Suprapubic skin (tissue), 4 donors: ENCODE measurements around the gene SH3RF1. TPM values are rescaled to one million over a fixed set of nuclear protein-coding genes. Genes with fewer than 3 reads are reported as not detected.
"Not testable (repeated sequence)": the region's sequence is repeated elsewhere in the genome, so short reads cannot be mapped to it uniquely, and the experiment has no call there.

ENCODE experiments used
- DNase-seq, 2 donors: peaks; one replicate each; pipeline ENCODE4 v3.0.0-alpha.2; 2019; ENCODE audit warnings: low spot score in 2 of 2
- H3K27ac ChIP-seq: fragments of 200-600 bp; sonication (generic); one replicate; pipeline ENCODE4 v1.5.1; 2019
- H3K27me3 ChIP-seq: fragments of 200-600 bp; sonication (generic); one replicate; pipeline ENCODE4 v1.5.1; 2019
- H3K36me3 ChIP-seq: fragments of 200-600 bp; sonication (generic); one replicate; pipeline ENCODE4 v1.5.1; 2019
- H3K4me1 ChIP-seq: fragments of 200-600 bp; sonication (generic); one replicate; pipeline ENCODE4 v1.5.1; 2019
- H3K4me3 ChIP-seq: fragments of 200-600 bp; sonication (generic); one replicate; pipeline ENCODE4 v1.5.1; 2019; ENCODE audit warnings: mild to moderate bottlenecking
- H3K9me3 ChIP-seq: fragments of 200-600 bp; sonication (generic); one replicate; pipeline ENCODE4 v1.5.1; 2019
- CTCF ChIP-seq, 2 donors: fragments of 200-600 bp in 1 of 2; fragments of 450-650 bp in 1 of 2; sonication (generic) in 1 of 2; IDR thresholded peaks; one replicate each; pipeline ENCODE4 v1.5.1; 2016 to 2019; ENCODE audit warnings: antibody characterized with exemption in 2 of 2, mild to moderate bottlenecking in 1 of 2, moderate library complexity in 1 of 2
- EP300 ChIP-seq: sonication (generic); formaldehyde crosslinking; IDR thresholded peaks from one replicate; pipeline ENCODE4 v1.6.1; 2017; ENCODE audit warnings: antibody characterized with exemption
- POLR2A ChIP-seq, 2 donors: fragments of 450-650 bp; IDR thresholded peaks; one replicate each; pipeline ENCODE4 v1.6.1; 2017; ENCODE audit warnings: antibody characterized with exemption in 2 of 2, mild to moderate bottlenecking in 2 of 2, moderate library complexity in 2 of 2
- POLR2AphosphoS5 ChIP-seq, 3 donors: sonication (generic); formaldehyde crosslinking; IDR thresholded peaks; one replicate each; pipeline ENCODE4 v1.6.1; 2017; ENCODE audit warnings: antibody characterized with exemption in 3 of 3
- WGBS: methylation state at CpG from one replicate; pipeline ENCODE4 v1.1.5; 2018; 5-methylcytosine and 5-hydroxymethylcytosine counted together
- total RNA-seq, 4 donors: library from RNA; depleted of rRNA; stranded (reverse); fragments of >200 nt; gene quantifications; one replicate each; pipeline ENCODE4 v1.1.0, GENCODE V29; 2016

The SH3RF1 gene
- total RNA-seq, 4 donors from 2014 or later: 10.8 to 18.1 (median 15.0) TPM

- no peaks in the 10 kb centered on the region for H3K9me3 ChIP-seq
- WGBS: 85% methylated on average over 3 of the region's 3 CpGs
- peaks cover 24% of the 10 kb centered on the region for H3K4me1 ChIP-seq
- TF ChIP-seq EP300 (no peak), POLR2AphosphoS5 (IDR thresholded peaks at IDR 0.05) (no peak), CTCF (IDR thresholded peaks at IDR 0.05) (no peak)
- H3K4me3 ChIP-seq: no peak overlapping the region
- DNase-seq: no peak
- H3K36me3 ChIP-seq: no peaks in the 10 kb centered on the region
- no peak overlapping the region for H3K27ac ChIP-seq
- no peaks in the 10 kb centered on the region for H3K27me3 ChIP-seq
Measured at GRCh38 chr4:169199184-169199583, 71.6 kb downstream of the SH3RF1 start.

GRCh38 chr4:169198167-169198566 is 72.6 kb downstream of the SH3RF1 start:
- DNase-seq: no peak
- no peaks in the 10 kb centered on the region for H3K9me3 ChIP-seq
- H3K27me3 ChIP-seq: no peaks in the 10 kb centered on the region
- H3K4me1 ChIP-seq: peaks cover 21% of the 10 kb centered on the region
- H3K36me3 ChIP-seq: no peaks in the 10 kb centered on the region
- H3K4me3 ChIP-seq: no peak overlapping the region
- TF ChIP-seq POLR2AphosphoS5 (IDR thresholded peaks at IDR 0.05): no peak
- no peak for TF ChIP-seq POLR2A (IDR thresholded peaks at IDR 0.05)
- TF ChIP-seq EP300: no peak
- no peak for TF ChIP-seq CTCF (IDR thresholded peaks at IDR 0.05)
- no peak overlapping the region for H3K27ac ChIP-seq

GRCh38 chr4:169197206-169197605 is 73.5 kb downstream of the SH3RF1 start:
- not testable (repeated sequence) for H3K4me3 ChIP-seq, H3K27me3 ChIP-seq, H3K36me3 ChIP-seq, H3K27ac ChIP-seq, DNase-seq, H3K9me3 ChIP-seq
- WGBS: 93% methylated on average over 11 of the region's 11 CpGs
- H3K4me1 ChIP-seq: peaks cover 19% of the 10 kb centered on the region

- no peak overlapping the region for H3K4me3 ChIP-seq
- no peaks in the 10 kb centered on the region for H3K9me3 ChIP-seq
- TF ChIP-seq POLR2A (IDR thresholded peaks at IDR 0.05) (no peak), POLR2AphosphoS5 (IDR thresholded peaks at IDR 0.05) (no peak), CTCF (IDR thresholded peaks at IDR 0.05) (no peak), EP300 (no peak)
- no peak overlapping the region for H3K27ac ChIP-seq
- no peaks in the 10 kb centered on the region for H3K36me3 ChIP-seq
- no peak for DNase-seq
- H3K27me3 ChIP-seq: no peaks in the 10 kb centered on the region
- no peaks in the 10 kb centered on the region for H3K4me1 ChIP-seq
Measured at GRCh38 chr4:169195032-169195431, 75.7 kb downstream of the SH3RF1 start.

GRCh38 chr4:169189968-169190367 is 80.8 kb downstream of the SH3RF1 start:
- H3K27me3 ChIP-seq, H3K4me1 ChIP-seq, DNase-seq, H3K9me3 ChIP-seq, H3K36me3 ChIP-seq, H3K27ac ChIP-seq, H3K4me3 ChIP-seq: not testable (repeated sequence)
- WGBS: 46% methylated on average over 2 of the region's 2 CpGs

GRCh38 chr4:169189372-169189771 is 81.4 kb downstream of the SH3RF1 start:
- Histone ChIP-seq H3K4me1 (peaks cover 14% of the 10 kb centered on the region), H3K9me3 (no peaks in the 10 kb centered on the region), H3K27ac (no peak overlapping the region), H3K27me3 (no peaks in the 10 kb centered on the region), H3K36me3 (no peaks in the 10 kb centered on the region), H3K4me3 (no peak overlapping the region)
- 86% methylated on average over 4 of the region's 4 CpGs for WGBS
- TF ChIP-seq CTCF (IDR thresholded peaks at IDR 0.05) (no peak), EP300 (no peak), POLR2A (IDR thresholded peaks at IDR 0.05) (no peak), POLR2AphosphoS5 (IDR thresholded peaks at IDR 0.05) (no peak)
- no peak for DNase-seq
